Measurements from ENCODE around the gene ACOT11.

GRCh38 chr1:54604572-54605370 is 56.7 kb downstream of the ACOT11 start:
- no peak for TF ChIP-seq CTCF (IDR thresholded peaks at IDR 0.05)
- TF ChIP-seq POLR2A (IDR thresholded peaks at IDR 0.05), result no peak
